MM.1S (cell line): ENCODE results near the gene DCAF10.
"Not testable (repeated sequence)": the region's sequence is repeated elsewhere in the genome, so short reads cannot be mapped to it uniquely, and the experiment has no call there.

Experiments
- EZH2 ChIP-seq: fragments of 300-600 bp; sonication (generic); optimal IDR thresholded peaks from 2 replicates; pipeline ENCODE3; 2017; ENCODE audit warnings: low read depth, mild to moderate bottlenecking, antibody characterized with exemption, low read length, mixed read lengths
- TF ChIP-seq, protein P1 (sequence below): fragments of 300-600 bp; sonication (generic); IDR thresholded peaks from 2 replicates; pipeline ENCODE4 v1.5.1; 2016; ENCODE audit warnings: antibody characterized with exemption, low read length, mixed read lengths

DNA sequence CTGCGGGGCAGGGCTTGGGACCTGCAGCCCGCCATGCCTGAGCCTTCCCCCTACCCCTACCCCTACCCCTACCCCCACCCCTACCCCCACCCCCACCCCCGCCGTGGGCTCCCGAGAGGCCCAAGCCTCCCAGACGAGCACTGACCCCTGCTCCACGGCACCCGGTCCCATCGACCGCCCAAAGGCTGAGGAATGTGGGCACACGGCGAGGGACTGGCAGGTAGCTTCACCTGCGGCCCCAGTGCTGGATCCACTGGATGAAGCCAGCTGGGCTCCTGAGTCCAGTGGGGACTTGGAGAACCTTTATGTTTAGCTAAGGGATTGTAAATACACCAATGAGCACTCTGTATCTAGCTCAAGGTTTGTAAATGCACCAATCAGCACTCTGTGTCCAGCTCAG is 48.5 kb upstream of the DCAF10 start:
- not testable (repeated sequence) for TF ChIP-seq EZH2
- TF ChIP-seq, protein P1, sequence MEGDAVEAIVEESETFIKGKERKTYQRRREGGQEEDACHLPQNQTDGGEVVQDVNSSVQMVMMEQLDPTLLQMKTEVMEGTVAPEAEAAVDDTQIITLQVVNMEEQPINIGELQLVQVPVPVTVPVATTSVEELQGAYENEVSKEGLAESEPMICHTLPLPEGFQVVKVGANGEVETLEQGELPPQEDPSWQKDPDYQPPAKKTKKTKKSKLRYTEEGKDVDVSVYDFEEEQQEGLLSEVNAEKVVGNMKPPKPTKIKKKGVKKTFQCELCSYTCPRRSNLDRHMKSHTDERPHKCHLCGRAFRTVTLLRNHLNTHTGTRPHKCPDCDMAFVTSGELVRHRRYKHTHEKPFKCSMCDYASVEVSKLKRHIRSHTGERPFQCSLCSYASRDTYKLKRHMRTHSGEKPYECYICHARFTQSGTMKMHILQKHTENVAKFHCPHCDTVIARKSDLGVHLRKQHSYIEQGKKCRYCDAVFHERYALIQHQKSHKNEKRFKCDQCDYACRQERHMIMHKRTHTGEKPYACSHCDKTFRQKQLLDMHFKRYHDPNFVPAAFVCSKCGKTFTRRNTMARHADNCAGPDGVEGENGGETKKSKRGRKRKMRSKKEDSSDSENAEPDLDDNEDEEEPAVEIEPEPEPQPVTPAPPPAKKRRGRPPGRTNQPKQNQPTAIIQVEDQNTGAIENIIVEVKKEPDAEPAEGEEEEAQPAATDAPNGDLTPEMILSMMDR = not testable (repeated sequence)
